ENCODE data around the gene CSMD2. TPM values are rescaled to one million over a fixed set of nuclear protein-coding genes. Genes with fewer than 3 reads are reported as not detected.

CSMD2 gene
- total RNA-seq, 2 donors from 2014 or later: 2.8 to 3.0 TPM

DNA sequence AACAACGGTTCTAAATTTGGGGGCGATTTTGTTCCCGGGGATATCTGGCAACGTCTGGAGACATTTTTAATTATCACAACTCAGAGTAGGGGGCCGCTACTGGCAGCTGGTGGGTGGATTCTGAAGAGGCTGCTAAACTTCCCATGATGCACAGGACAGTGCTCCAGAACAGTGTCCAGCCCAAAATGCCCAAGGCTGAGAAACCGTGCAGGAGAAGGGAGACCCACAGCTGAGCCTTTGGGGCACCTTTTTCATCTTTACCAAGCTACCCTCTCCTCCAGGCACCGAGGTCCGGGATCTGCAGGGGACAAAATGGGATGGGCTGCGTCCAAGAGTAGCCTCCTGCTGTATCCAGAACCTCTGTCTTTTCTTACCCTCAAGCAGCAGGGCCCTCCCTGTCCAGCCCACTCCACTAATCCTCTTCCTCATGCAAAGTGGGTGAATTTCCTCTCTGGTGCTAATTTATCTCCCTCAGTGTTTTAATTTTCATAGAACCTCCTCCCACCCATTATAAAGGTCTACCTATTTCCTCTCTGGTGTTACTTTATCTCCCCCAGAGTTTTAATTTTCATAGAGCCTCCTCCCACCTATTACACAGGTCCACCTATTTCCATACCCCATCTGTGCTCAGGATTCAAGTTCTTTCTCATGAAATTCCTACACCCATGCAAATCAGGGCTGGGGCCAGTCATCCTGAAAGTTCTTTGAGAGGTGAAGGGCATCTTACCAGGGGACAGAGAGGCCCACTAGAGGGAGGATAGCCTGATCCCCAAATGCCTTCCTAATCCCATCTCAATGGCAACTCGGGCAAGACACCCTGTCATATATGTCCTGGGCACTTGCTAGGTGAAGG, 42.7 kb downstream of the CSMD2 start:
- H3K4me1 ChIP-seq (ENCODE audit: control insufficient read depth in 1 of 2, low read depth in 2 of 2): no peaks in the 10 kb centered on the region
- no peak for DNase-seq (ENCODE audit: low spot score)
- no peak for ATAC-seq (ENCODE audit: insufficient number of reproducible peaks, low FRiP score, low read depth)
- H3K4me3 ChIP-seq: no peak overlapping the region
- no peaks in the 10 kb centered on the region for H3K27me3 ChIP-seq (replicated peaks; ENCODE audit: insufficient read depth)
- no peak overlapping the region for H3K27ac ChIP-seq
- peaks cover 6% of the 10 kb centered on the region for H3K9me3 ChIP-seq
- H3K36me3 ChIP-seq: no peaks in the 10 kb centered on the region
- TF ChIP-seq, protein P1, sequence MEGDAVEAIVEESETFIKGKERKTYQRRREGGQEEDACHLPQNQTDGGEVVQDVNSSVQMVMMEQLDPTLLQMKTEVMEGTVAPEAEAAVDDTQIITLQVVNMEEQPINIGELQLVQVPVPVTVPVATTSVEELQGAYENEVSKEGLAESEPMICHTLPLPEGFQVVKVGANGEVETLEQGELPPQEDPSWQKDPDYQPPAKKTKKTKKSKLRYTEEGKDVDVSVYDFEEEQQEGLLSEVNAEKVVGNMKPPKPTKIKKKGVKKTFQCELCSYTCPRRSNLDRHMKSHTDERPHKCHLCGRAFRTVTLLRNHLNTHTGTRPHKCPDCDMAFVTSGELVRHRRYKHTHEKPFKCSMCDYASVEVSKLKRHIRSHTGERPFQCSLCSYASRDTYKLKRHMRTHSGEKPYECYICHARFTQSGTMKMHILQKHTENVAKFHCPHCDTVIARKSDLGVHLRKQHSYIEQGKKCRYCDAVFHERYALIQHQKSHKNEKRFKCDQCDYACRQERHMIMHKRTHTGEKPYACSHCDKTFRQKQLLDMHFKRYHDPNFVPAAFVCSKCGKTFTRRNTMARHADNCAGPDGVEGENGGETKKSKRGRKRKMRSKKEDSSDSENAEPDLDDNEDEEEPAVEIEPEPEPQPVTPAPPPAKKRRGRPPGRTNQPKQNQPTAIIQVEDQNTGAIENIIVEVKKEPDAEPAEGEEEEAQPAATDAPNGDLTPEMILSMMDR (IDR thresholded peaks at IDR 0.05): no peak

- Histone ChIP-seq H3K27ac (no peak overlapping the region), H3K4me3 (no peak overlapping the region), H3K4me1 (ENCODE audit: control insufficient read depth in 1 of 2, low read depth in 2 of 2) (no peaks in the 10 kb centered on the region), H3K9me3 (peaks cover 9% of the 10 kb centered on the region), H3K27me3 (replicated peaks; ENCODE audit: insufficient read depth) (no peaks in the 10 kb centered on the region), H3K36me3 (no peaks in the 10 kb centered on the region)
- TF ChIP-seq, protein P1 (IDR thresholded peaks at IDR 0.05): no peak
- ATAC-seq (ENCODE audit: insufficient number of reproducible peaks, low FRiP score, low read depth): no peak
- no peak for DNase-seq (ENCODE audit: low spot score)
Observed at GRCh38 chr1:34115233-34115632, 49.8 kb downstream of the CSMD2 start.

- H3K4me1 ChIP-seq (ENCODE audit: control insufficient read depth in 1 of 2, low read depth in 2 of 2): no peaks in the 10 kb centered on the region
- no peak overlapping the region for H3K4me3 ChIP-seq
- TF ChIP-seq, protein P1 (IDR thresholded peaks at IDR 0.05): no peak
- H3K27ac ChIP-seq: no peak overlapping the region
- DNase-seq (ENCODE audit: low spot score) (no peak), ATAC-seq (ENCODE audit: insufficient number of reproducible peaks, low FRiP score, low read depth) (no peak)
- no peaks in the 10 kb centered on the region for H3K36me3 ChIP-seq
- no peaks in the 10 kb centered on the region for H3K27me3 ChIP-seq (replicated peaks; ENCODE audit: insufficient read depth)
- peaks cover 7% of the 10 kb centered on the region for H3K9me3 ChIP-seq
Observed at GRCh38 chr1:34113887-34114286, 51.1 kb downstream of the CSMD2 start.

GRCh38 chr1:34113362-34113761, 51.7 kb downstream of the CSMD2 start:
- H3K4me3 ChIP-seq: no peak overlapping the region
- ATAC-seq (ENCODE audit: insufficient number of reproducible peaks, low FRiP score, low read depth) (no peak), DNase-seq (ENCODE audit: low spot score) (no peak)
- TF ChIP-seq, protein P1 (IDR thresholded peaks at IDR 0.05): no peak
- H3K9me3 ChIP-seq: peaks cover 3% of the 10 kb centered on the region
- no peaks in the 10 kb centered on the region for H3K36me3 ChIP-seq
- no peaks in the 10 kb centered on the region for H3K4me1 ChIP-seq (ENCODE audit: control insufficient read depth in 1 of 2, low read depth in 2 of 2)
- H3K27me3 ChIP-seq (replicated peaks; ENCODE audit: insufficient read depth): no peaks in the 10 kb centered on the region
- H3K27ac ChIP-seq: no peak overlapping the region

GRCh38 chr1:34108711-34109110, 56.3 kb downstream of the CSMD2 start:
- no peak for ATAC-seq (ENCODE audit: insufficient number of reproducible peaks, low FRiP score, low read depth)
- TF ChIP-seq, protein P1 (IDR thresholded peaks at IDR 0.05): no peak
- H3K4me3 ChIP-seq: no peak overlapping the region
- no peaks in the 10 kb centered on the region for H3K27me3 ChIP-seq (replicated peaks; ENCODE audit: insufficient read depth)
- H3K36me3 ChIP-seq: no peaks in the 10 kb centered on the region
- no peaks in the 10 kb centered on the region for H3K4me1 ChIP-seq (ENCODE audit: control insufficient read depth in 1 of 2, low read depth in 2 of 2)
- DNase-seq (ENCODE audit: low spot score): no peak
- no peaks in the 10 kb centered on the region for H3K9me3 ChIP-seq
- H3K27ac ChIP-seq: no peak overlapping the region

Measured in thoracic aorta (tissue), 2 donors.